ENCODE results near the gene USP12. TPM values are rescaled to one million over a fixed set of nuclear protein-coding genes. Genes with fewer than 3 reads are reported as not detected.

The USP12 gene
- total RNA-seq, 4 donors from 2014 or later, result 3.9 to 31.7 (median 13.6) TPM

DNA sequence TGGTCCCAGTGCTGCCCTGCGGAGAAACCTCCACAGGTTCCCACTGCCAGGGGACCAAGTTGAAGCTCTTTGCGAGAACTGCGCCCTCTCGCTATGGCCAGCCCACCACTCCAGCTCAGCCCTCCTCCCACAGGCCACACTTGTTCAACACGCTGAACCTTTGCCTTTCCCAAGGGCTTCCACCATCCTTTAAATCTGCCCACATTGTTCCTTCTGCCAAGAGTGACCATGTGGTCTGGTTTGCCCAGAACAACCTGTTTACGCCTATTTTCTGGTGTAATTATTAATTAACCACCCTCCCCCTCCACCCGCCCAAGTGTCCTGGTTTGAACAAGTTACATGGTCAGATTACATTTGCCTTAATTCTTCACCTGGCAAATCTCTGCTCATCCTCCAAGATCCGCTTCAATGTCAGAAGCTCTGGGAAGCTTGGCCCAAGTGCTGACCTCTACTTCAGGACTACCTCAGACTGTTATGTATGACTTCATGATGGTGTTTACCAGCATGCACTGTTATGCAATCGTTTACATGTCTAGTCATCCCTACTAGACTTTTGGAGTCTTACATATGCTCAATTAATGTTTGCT, 12.0 kb upstream of the USP12 start:
- Histone ChIP-seq H3K36me3 (no peaks in the 10 kb centered on the region), H3K4me1 (peaks cover 0 to 26% (median 0%) of the 10 kb centered on the region in 3 donors), H3K27ac (peak overlapping the region in 1 of 4 donors; percentile 18), H3K9me3 (no peaks in the 10 kb centered on the region), H3K27me3 (no peaks in the 10 kb centered on the region), H3K4me3 (no peak overlapping the region)
- TF ChIP-seq CTCF (IDR thresholded peaks at IDR 0.05), result no peak
- TF ChIP-seq POLR2A (IDR thresholded peaks at IDR 0.05), result no peak
- WGBS, 2 donors, result 74 to 83% methylated on average over 9 of the region's 9 CpGs
- intact Hi-C loops (cut with DNase I), result no loop called here
- no peak for DNase-seq

DNA sequence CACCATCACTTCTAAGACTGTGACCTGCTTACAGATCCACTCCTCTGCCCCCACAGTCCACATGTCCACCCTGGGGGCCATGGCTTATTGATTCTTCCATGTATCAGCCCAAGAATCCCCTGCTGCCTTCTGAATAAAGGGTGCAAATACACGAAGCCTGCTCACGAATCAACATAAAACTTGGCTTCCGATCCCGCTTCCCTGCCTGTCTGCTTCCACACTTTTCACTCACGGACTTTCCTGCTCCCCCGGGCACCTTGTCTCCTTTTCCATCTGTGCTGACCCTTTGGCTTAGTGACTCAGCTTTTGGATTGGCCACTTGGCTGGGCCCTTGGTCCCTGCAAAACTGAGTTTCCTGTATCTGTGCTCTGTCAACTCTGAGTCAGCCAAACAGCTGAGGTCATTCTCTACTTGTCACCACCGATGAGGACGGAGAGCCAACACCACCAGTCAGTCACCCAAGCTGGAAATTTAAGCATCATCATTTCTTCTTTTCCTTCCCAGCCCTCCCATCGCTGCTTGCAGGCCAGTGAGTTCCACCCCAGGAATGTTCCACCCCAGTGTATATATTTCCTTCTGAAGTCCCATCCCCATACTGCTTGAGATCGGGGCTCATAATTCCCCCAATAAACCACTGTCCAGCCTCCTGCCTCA, 11.4 kb upstream of the USP12 start:
- WGBS, 2 donors, result 44 to 55% methylated on average over 10 of the region's 10 CpGs
- no peak overlapping the region for H3K4me3 ChIP-seq
- intact Hi-C loops (cut with DNase I), result no loop called here

GRCh38 chr13:27182054-27182453, 10.4 kb upstream of the USP12 start:
- intact Hi-C loops (cut with DNase I), result no loop called here
- no peak for TF ChIP-seq POLR2A (IDR thresholded peaks at IDR 0.05)
- no peak for TF ChIP-seq CTCF (IDR thresholded peaks at IDR 0.05)
- no peak overlapping the region for H3K27ac ChIP-seq
- no peak overlapping the region for H3K4me3 ChIP-seq
- no peaks in the 10 kb centered on the region for H3K36me3 ChIP-seq
- H3K4me1 ChIP-seq, result peaks cover 0 to 26% (median 0%) of the 10 kb centered on the region in 3 donors
- no peak for DNase-seq
- WGBS, 2 donors, result 88 to 92% methylated on average over 2 of the region's 2 CpGs
- H3K27me3 ChIP-seq, result no peaks in the 10 kb centered on the region
- no peaks in the 10 kb centered on the region for H3K9me3 ChIP-seq

More for the DNA sequence above, 11.4 kb upstream of the USP12 start:
- H3K9me3 ChIP-seq, result no peaks in the 10 kb centered on the region
- TF ChIP-seq CTCF (IDR thresholded peaks at IDR 0.05) (no peak), POLR2A (IDR thresholded peaks at IDR 0.05) (no peak)
- peak overlapping the region in 2 of 4 donors; percentile 26 to 34 for H3K27ac ChIP-seq
- H3K36me3 ChIP-seq, result no peaks in the 10 kb centered on the region
- H3K4me1 ChIP-seq, result peaks cover 0 to 26% (median 0%) of the 10 kb centered on the region in 3 donors
- no peak for DNase-seq
- no peaks in the 10 kb centered on the region for H3K27me3 ChIP-seq

DNA sequence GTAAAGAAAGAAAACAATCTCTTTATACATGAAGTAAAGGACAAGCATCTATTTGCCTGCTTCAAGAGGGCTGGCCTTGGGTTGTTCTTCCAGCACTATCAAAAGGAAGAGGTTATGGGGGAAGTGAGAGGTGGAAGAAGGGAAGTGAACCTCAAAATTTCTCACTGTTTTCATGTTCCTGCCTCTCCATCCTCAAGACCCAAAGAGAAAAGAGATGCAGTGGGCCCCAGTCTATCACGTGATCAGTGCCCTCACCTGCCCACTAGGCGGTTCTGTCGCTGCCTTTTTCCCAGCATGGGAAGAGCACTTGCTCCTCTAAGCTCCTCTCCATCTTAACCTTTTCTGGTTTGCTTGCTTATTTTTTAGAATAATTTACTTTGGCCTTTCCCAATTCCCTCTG, 6.2 kb upstream of the USP12 start:
- Histone ChIP-seq H3K4me3 (no peak overlapping the region), H3K4me1 (peaks cover 0 to 20% (median 0%) of the 10 kb centered on the region in 3 donors), H3K36me3 (no peaks in the 10 kb centered on the region), H3K27ac (no peak overlapping the region), H3K9me3 (no peaks in the 10 kb centered on the region), H3K27me3 (no peaks in the 10 kb centered on the region)
- no peak for DNase-seq
- WGBS, 2 donors, result 63 to 81% methylated on average over 3 of the region's 3 CpGs
- intact Hi-C loops (cut with DNase I), result loop anchor here (10.0 kb wide), 2 partner anchors 77 to 193 kb away; partner anchors contain the start of gene RPL21
- TF ChIP-seq POLR2A (IDR thresholded peaks at IDR 0.05) (no peak), CTCF (IDR thresholded peaks at IDR 0.05) (no peak)

All from esophagus squamous epithelium (tissue), 5 donors.